GM23338 (cell line): ENCODE results near the gene VSIR.

Experiments used
- CREB1 ChIP-seq: fragments of 250-450 bp; sonication (Bioruptor Pico); IDR thresholded peaks from 2 replicates; pipeline ENCODE4 v1.5.0; 2020; ENCODE audit warnings: low read depth, mild to moderate bottlenecking, moderate library complexity
- EZH2 ChIP-seq: fragments of 200-600 bp; sonication (generic); IDR thresholded peaks from one replicate; pipeline ENCODE4 v1.8.0; 2017; ENCODE audit warnings: antibody characterized with exemption, mild to moderate bottlenecking, low read depth; ENCODE audit not compliant: unreplicated experiment
- EZH2phosphoT487 ChIP-seq: fragments of 200-600 bp; sonication (generic); IDR thresholded peaks from one replicate; pipeline ENCODE4 v1.8.1; 2018; ENCODE audit warnings: antibody characterized with exemption; ENCODE audit not compliant: unreplicated experiment
- JUNB ChIP-seq: IDR thresholded peaks from one replicate; pipeline ENCODE4 v1.6.1; 2016; ENCODE audit warnings: antibody characterized with exemption; ENCODE audit not compliant: unreplicated experiment
- POLR2AphosphoS5 ChIP-seq: IDR thresholded peaks from 2 replicates; pipeline ENCODE4 v1.6.1; 2016; ENCODE audit warnings: antibody characterized with exemption, low read depth
- STAT1 ChIP-seq: IDR thresholded peaks from one replicate; pipeline ENCODE4 v1.6.1; 2016; ENCODE audit warnings: antibody characterized with exemption; ENCODE audit not compliant: unreplicated experiment
- ZNF331 ChIP-seq: fragments of 250-450 bp; sonication (Bioruptor Pico); IDR thresholded peaks from 2 replicates; pipeline ENCODE4 v1.5.0; 2020; ENCODE audit warnings: low read depth, mild to moderate bottlenecking, moderate library complexity
- TF ChIP-seq, protein P1 (sequence below), 2 experiments: fragments of 200-600 bp in 1 of 2; sonication (generic) in 1 of 2; conservative IDR thresholded peaks; 2 replicates each; pipeline versions ENCODE4 v1.5.1 to v1.6.1; 2016 to 2017; ENCODE audit warnings: antibody characterized with exemption in 2 of 2, low read depth in 2 of 2, mild to moderate bottlenecking in 2 of 2, moderate library complexity in 1 of 2
- TF ChIP-seq, protein P2 (sequence below): IDR thresholded peaks from one replicate; pipeline ENCODE4 v1.6.1; 2018; ENCODE audit warnings: antibody characterized with exemption; ENCODE audit not compliant: unreplicated experiment

DNA sequence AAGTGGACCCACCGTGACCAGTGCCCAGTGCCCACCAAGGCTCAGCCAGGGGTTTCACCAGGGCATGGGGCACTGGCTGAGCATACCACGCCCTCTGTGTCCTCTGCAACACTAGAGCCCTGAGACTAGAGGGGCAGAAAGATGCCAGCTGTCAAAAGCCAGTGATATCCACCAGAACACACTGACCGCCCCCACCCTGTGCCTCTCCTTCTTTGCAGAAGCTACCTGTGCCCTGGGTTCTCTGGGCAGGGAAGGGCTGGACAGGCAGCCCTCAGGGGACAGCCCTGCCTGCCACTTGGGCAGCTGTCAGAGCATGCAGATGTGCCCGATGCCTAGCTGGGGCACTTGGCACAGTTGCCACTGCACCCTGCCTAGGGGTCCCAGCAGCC is 494 bp downstream of the VSIR start:
- TF ChIP-seq, protein P1, sequence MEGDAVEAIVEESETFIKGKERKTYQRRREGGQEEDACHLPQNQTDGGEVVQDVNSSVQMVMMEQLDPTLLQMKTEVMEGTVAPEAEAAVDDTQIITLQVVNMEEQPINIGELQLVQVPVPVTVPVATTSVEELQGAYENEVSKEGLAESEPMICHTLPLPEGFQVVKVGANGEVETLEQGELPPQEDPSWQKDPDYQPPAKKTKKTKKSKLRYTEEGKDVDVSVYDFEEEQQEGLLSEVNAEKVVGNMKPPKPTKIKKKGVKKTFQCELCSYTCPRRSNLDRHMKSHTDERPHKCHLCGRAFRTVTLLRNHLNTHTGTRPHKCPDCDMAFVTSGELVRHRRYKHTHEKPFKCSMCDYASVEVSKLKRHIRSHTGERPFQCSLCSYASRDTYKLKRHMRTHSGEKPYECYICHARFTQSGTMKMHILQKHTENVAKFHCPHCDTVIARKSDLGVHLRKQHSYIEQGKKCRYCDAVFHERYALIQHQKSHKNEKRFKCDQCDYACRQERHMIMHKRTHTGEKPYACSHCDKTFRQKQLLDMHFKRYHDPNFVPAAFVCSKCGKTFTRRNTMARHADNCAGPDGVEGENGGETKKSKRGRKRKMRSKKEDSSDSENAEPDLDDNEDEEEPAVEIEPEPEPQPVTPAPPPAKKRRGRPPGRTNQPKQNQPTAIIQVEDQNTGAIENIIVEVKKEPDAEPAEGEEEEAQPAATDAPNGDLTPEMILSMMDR (conservative IDR thresholded peaks at IDR 0.05; ENCODE audit: low read depth in 2 of 2) = no peak
- TF ChIP-seq, protein P2, sequence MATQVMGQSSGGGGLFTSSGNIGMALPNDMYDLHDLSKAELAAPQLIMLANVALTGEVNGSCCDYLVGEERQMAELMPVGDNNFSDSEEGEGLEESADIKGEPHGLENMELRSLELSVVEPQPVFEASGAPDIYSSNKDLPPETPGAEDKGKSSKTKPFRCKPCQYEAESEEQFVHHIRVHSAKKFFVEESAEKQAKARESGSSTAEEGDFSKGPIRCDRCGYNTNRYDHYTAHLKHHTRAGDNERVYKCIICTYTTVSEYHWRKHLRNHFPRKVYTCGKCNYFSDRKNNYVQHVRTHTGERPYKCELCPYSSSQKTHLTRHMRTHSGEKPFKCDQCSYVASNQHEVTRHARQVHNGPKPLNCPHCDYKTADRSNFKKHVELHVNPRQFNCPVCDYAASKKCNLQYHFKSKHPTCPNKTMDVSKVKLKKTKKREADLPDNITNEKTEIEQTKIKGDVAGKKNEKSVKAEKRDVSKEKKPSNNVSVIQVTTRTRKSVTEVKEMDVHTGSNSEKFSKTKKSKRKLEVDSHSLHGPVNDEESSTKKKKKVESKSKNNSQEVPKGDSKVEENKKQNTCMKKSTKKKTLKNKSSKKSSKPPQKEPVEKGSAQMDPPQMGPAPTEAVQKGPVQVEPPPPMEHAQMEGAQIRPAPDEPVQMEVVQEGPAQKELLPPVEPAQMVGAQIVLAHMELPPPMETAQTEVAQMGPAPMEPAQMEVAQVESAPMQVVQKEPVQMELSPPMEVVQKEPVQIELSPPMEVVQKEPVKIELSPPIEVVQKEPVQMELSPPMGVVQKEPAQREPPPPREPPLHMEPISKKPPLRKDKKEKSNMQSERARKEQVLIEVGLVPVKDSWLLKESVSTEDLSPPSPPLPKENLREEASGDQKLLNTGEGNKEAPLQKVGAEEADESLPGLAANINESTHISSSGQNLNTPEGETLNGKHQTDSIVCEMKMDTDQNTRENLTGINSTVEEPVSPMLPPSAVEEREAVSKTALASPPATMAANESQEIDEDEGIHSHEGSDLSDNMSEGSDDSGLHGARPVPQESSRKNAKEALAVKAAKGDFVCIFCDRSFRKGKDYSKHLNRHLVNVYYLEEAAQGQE = no peak
- TF ChIP-seq EZH2phosphoT487 = no peak
- no peak for TF ChIP-seq ZNF331 (CRISPR knock-in tag)
- no peak for TF ChIP-seq POLR2AphosphoS5
- no peak for TF ChIP-seq JUNB
- no peak for TF ChIP-seq EZH2
- TF ChIP-seq CREB1 (CRISPR knock-in tag) = no peak
- TF ChIP-seq STAT1 = no peak
